Stimulated activated naive CD8-positive, alpha-beta T cell treated with anti-CD3 and anti-CD28 coated beads, Interleukin-15, Interleukin-2, amounts not matched to agents 100 ng/mL and 50 ng/mL, for 24 hours (primary cell): ENCODE results near the gene BICDL1.

Experiments used
- H3K27ac Mint-ChIP-seq: one replicate; pipeline ENCODE4 v1.8.0; 2021; ENCODE audit warnings: mild to moderate bottlenecking, mixed read lengths
- H3K27me3 Mint-ChIP-seq: one replicate; pipeline ENCODE4 v1.8.0; 2021; ENCODE audit warnings: mixed read lengths
- H3K36me3 Mint-ChIP-seq: one replicate; pipeline ENCODE4 v1.8.0; 2021; ENCODE audit warnings: low read depth, mixed read lengths
- H3K4me1 Mint-ChIP-seq: one replicate; pipeline ENCODE4 v1.8.0; 2021; ENCODE audit warnings: low read depth, mixed read lengths
- H3K4me3 Mint-ChIP-seq: one replicate; pipeline ENCODE4 v1.8.0; 2021; ENCODE audit warnings: mild to moderate bottlenecking, mixed read lengths
- H3K9me3 Mint-ChIP-seq: one replicate; pipeline ENCODE4 v1.8.0; 2021; ENCODE audit warnings: mixed read lengths

BICDL1 gene

GRCh38 chr12:120072472-120073249 is 83.6 kb downstream of the BICDL1 start:
- no peak overlapping the region for H3K4me3 Mint-ChIP-seq
- H3K27me3 Mint-ChIP-seq: no peaks in the 10 kb centered on the region
- no peaks in the 10 kb centered on the region for H3K9me3 Mint-ChIP-seq
- peaks cover 76% of the 10 kb centered on the region for H3K36me3 Mint-ChIP-seq
- no peak overlapping the region for H3K27ac Mint-ChIP-seq
- H3K4me1 Mint-ChIP-seq: peaks cover 13% of the 10 kb centered on the region

DNA sequence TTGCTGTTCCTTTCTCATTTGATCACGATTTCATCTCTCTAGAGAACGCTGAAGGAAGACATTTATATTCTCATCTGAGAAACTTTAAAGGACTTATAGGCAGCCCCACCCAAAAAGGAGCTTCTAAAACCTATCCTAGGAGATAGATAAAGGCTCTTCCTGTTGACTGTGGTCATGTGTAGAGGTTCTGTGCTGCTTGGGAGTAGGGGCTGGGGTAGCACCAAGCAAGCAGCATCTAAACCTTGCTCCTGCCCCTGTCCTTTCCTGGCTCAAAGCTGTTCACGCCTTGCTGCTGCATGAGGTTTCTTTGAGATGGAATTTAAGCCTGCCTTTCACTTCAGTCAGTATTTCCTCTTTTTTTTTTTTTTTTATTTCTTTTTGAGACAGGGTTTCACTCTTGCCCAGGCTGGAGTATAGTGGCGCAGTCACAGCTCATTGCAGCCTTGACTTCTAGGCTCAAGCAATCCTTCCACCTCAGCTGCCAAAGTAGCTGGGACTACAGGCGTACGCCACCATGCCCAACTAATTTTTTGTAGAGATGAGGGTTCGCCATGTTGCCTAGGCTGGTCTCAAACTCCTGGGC is 86.1 kb downstream of the BICDL1 start:
- no peaks in the 10 kb centered on the region for H3K27me3 Mint-ChIP-seq
- H3K36me3 Mint-ChIP-seq: peaks cover 75% of the 10 kb centered on the region
- no peak overlapping the region for H3K27ac Mint-ChIP-seq
- no peak overlapping the region for H3K4me3 Mint-ChIP-seq
- peaks cover 24% of the 10 kb centered on the region for H3K4me1 Mint-ChIP-seq
- no peaks in the 10 kb centered on the region for H3K9me3 Mint-ChIP-seq

DNA sequence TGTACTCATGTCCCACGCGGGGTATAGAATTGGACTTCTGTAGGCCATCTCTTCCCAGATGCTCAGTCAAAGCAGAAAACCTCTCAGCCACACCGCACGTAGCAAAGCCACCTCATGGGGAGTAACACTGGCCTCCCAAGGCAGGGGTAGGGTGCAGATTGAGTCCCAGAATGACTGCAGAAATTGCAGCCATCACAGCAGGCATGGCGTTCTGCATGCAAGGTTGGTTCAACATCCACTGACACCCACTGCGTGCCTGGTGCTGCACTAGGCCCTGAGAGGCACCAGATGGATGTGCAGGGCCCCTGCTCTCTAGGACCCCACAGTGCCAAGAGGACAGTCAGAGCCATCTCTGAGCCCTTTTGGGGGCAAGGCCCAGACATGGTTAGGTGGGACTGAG is 87.6 kb downstream of the BICDL1 start:
- H3K27me3 Mint-ChIP-seq: no peaks in the 10 kb centered on the region
- no peaks in the 10 kb centered on the region for H3K9me3 Mint-ChIP-seq
- no peak overlapping the region for H3K4me3 Mint-ChIP-seq
- no peak overlapping the region for H3K27ac Mint-ChIP-seq
- peaks cover 68% of the 10 kb centered on the region for H3K36me3 Mint-ChIP-seq
- H3K4me1 Mint-ChIP-seq: peaks cover 24% of the 10 kb centered on the region

DNA sequence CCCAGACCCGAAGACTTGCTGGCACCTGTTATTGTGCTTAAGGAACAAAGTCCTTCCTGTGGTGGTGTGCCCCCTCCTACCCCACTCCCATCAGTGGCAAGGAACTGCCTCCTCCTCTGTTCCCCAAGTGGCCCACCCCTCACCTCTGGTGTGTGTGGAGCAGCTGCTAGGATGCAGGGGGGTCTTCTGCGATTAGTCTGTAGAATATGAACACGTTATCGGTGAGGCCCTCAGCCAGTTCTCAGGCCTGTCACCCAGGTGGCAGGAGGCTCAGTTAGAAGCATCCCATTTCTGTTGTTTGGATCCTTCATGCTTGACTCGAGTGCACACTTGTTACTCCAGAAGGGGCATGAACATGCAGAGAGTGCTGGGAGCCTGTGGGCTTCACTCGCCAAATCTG is 88.2 kb downstream of the BICDL1 start:
- no peaks in the 10 kb centered on the region for H3K27me3 Mint-ChIP-seq
- no peak overlapping the region for H3K27ac Mint-ChIP-seq
- peaks cover 68% of the 10 kb centered on the region for H3K36me3 Mint-ChIP-seq
- no peak overlapping the region for H3K4me3 Mint-ChIP-seq
- no peaks in the 10 kb centered on the region for H3K9me3 Mint-ChIP-seq
- peaks cover 24% of the 10 kb centered on the region for H3K4me1 Mint-ChIP-seq

- Mint-ChIP-seq H3K9me3 (no peaks in the 10 kb centered on the region), H3K27ac (peak overlapping the region; percentile 48), H3K4me1 (peaks cover 24% of the 10 kb centered on the region), H3K4me3 (no peak overlapping the region), H3K36me3 (peaks cover 61% of the 10 kb centered on the region), H3K27me3 (no peaks in the 10 kb centered on the region)
Measured at GRCh38 chr12:120078868-120079267, 89.8 kb downstream of the BICDL1 start.

DNA sequence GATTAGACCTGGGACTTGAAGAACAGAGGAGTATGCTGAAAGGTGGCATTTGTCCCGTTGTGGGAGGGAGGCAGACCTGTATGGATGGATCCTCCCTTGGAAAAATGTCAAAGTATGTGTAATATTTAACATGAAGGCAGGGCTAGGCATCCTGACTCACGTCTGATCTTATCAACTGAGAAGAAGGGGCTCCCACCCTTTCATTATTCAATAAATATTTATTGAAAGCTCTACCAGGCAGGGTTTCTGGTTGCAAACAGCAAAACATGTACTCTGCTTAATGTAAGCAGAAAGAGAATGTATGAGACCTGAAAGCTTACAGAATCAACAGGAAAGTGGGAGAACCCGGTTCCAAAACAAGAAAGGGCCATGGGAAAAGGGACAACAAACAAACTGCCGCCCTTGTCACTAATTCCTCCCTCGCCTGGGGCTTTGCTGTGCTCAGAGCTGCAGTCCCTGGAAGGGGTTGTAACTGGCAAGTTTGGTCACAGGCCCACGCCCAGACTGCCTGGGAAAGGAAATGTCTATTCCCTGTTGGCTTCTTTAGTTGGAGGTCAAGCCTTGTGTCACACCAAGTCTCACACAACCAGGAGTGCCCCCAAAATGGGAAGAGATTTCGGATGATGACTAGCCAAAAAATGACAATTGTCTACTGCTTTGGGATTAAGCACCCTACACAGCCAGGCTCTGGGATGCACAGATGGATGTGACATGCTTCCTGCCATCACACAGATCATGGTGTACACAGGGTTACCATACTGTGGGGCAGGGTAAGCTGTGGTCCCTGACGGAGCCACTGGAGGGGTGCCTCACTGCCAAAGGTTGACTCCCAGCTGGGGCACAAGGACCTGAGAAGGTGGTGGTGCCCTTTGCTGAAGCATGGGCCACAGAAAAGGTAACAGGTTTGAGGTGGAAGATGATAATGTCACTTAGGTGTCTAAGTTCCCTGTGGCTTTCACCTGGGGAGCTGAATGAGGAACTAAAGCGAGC is 90.7 kb downstream of the BICDL1 start:
- Mint-ChIP-seq H3K27me3 (no peaks in the 10 kb centered on the region), H3K36me3 (peaks cover 61% of the 10 kb centered on the region), H3K4me3 (no peak overlapping the region), H3K27ac (peak overlapping the region; percentile 63), H3K4me1 (peaks cover 23% of the 10 kb centered on the region), H3K9me3 (no peaks in the 10 kb centered on the region)

DNA sequence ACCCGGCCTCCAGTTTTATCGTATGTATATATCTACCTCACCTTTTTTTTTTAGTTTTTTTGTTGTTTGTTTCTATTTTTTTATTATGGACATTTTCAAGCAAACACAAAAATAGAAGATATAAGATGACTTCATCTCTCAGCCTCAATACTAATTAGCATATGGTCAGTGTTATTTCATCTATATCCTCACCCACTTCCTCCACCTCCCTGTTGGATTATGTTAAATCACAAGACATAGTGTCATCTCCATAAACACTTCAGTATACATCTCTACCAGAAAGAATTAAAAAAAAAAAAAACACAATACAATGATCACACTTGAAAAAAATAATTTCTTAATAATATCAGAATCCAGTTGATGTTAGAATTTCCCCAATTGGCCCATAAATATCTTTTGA is 92.6 kb downstream of the BICDL1 start:
- peaks cover 38% of the 10 kb centered on the region for H3K4me1 Mint-ChIP-seq
- no peaks in the 10 kb centered on the region for H3K9me3 Mint-ChIP-seq
- peaks cover 62% of the 10 kb centered on the region for H3K36me3 Mint-ChIP-seq
- no peak overlapping the region for H3K27ac Mint-ChIP-seq
- no peaks in the 10 kb centered on the region for H3K27me3 Mint-ChIP-seq
- H3K4me3 Mint-ChIP-seq: no peak overlapping the region

DNA sequence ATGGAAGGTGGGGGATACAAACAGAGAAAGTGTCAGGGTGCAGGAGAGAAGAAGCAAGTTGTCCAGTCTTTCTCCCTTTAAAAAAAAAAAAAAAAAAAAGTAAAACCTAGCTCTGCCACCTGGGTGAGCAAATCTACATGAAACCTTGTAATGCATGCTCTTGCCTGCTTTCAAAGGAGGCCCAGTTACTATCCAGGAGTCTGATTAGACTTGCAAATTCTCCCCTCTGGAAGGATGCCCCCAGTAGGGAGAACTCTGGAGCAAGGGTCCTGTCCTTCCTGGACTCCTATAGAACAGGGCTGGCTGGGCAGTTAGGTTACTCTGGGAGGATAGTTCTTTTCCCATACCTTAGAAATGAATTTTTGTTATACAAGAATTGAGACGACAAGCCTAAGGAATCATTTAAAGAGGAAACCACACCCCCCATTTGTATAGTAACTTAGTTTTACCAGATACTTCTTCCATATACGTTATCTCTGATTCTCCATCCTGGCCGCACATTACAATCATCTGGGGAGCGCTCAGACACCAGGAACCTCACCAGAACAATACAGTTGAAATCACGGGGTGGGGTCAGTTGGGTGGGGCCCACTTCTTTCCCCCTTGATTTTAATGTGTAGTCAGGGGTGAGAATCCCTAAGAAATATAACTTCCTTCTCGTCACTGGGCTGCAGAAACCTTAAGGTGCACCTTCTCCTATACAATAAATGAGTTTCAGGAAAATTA is 97.0 kb downstream of the BICDL1 start:
- peaks cover 44% of the 10 kb centered on the region for H3K4me1 Mint-ChIP-seq
- no peaks in the 10 kb centered on the region for H3K27me3 Mint-ChIP-seq
- H3K36me3 Mint-ChIP-seq: peaks cover 56% of the 10 kb centered on the region
- no peaks in the 10 kb centered on the region for H3K9me3 Mint-ChIP-seq
- H3K27ac Mint-ChIP-seq: peak overlapping the region; percentile 87
- peak overlapping the region; percentile 71 for H3K4me3 Mint-ChIP-seq

DNA sequence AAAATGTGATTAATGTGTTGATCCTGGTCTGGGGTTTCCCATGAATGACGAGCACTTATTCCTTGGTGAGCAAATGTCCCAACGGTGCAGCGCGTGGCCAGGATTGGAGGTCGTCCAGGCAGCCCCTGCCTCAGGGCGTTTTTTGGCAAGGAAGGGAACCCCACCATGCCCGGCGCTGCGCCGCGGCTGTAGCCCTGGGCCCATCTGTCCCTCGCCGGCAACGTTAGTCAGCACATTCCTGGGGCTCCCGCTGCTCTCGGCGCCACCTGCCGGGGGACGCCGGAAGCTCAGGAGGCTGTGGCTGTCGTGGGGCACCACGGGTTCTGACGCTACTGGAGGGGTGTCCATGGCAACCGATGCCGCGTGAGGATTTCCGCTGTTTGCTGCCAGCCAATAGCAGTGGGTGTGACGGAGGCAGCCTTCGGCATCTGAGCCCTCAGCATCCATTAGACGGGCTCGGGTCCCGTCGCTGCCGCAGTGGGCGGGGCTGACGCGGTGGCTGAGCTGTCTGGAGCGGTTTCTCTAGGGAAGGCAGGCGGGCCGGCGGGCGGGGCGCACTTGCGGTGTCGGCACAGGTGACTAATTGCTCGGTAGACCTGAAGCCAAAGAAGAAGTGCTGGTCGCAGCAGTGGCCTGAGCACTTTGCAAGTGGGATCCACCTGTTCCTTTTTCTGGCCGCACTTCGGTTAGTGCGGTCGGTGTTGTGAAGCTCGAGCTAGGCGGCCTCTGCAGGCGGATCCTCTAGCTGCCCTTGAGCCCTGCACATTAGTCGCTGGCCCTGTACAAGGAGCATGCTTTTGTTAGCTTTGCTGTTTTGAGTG is 98.0 kb downstream of the BICDL1 start:
- peak overlapping the region; percentile 87 for H3K27ac Mint-ChIP-seq
- no peaks in the 10 kb centered on the region for H3K9me3 Mint-ChIP-seq
- H3K27me3 Mint-ChIP-seq: no peaks in the 10 kb centered on the region

GRCh38 chr12:120089105-120089504 is 100.1 kb downstream of the BICDL1 start:
- H3K27me3 Mint-ChIP-seq: no peaks in the 10 kb centered on the region
- no peak overlapping the region for H3K4me3 Mint-ChIP-seq
- H3K4me1 Mint-ChIP-seq: peaks cover 42% of the 10 kb centered on the region
- H3K36me3 Mint-ChIP-seq: peaks cover 52% of the 10 kb centered on the region
- H3K9me3 Mint-ChIP-seq: no peaks in the 10 kb centered on the region
- H3K27ac Mint-ChIP-seq: peak overlapping the region; percentile 29

More for the DNA sequence above, 98.0 kb downstream of the BICDL1 start:
- Mint-ChIP-seq H3K36me3 (peaks cover 59% of the 10 kb centered on the region), H3K4me3 (peak overlapping the region; percentile 71), H3K4me1 (peaks cover 44% of the 10 kb centered on the region)

GRCh38 chr12:120089796-120090195 is 100.8 kb downstream of the BICDL1 start:
- Mint-ChIP-seq H3K27ac (peak overlapping the region; percentile 29), H3K4me1 (peaks cover 35% of the 10 kb centered on the region), H3K27me3 (no peaks in the 10 kb centered on the region), H3K36me3 (peaks cover 45% of the 10 kb centered on the region), H3K9me3 (no peaks in the 10 kb centered on the region), H3K4me3 (no peak overlapping the region)

DNA sequence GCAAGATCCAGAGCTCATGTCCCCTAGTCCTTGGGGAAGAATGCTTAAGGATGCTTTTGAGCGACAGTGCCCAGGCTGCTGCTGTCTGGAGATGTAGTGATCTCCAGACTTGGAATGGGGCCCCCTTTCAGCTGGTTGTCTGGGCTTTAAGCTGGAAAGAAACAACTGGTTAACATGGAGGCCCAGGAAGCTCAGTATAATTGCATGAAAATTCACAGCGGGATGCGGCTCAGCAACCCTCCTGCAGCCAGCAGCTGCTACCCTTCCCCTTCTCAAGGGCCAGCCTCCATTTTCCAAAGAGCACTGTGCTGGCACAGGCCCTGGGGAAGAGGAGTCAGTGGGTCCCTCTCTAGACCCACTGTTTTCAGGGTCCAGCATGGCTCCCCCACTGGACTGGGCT is 101.2 kb downstream of the BICDL1 start:
- H3K36me3 Mint-ChIP-seq: peaks cover 41% of the 10 kb centered on the region
- H3K4me1 Mint-ChIP-seq: peaks cover 31% of the 10 kb centered on the region
- H3K27me3 Mint-ChIP-seq: no peaks in the 10 kb centered on the region
- no peak overlapping the region for H3K27ac Mint-ChIP-seq
- H3K9me3 Mint-ChIP-seq: no peaks in the 10 kb centered on the region
- H3K4me3 Mint-ChIP-seq: no peak overlapping the region

GRCh38 chr12:120090626-120091295 is 101.7 kb downstream of the BICDL1 start:
- peaks cover 25% of the 10 kb centered on the region for H3K4me1 Mint-ChIP-seq

More at GRCh38 chr12:120090626-120091295, 101.7 kb downstream of the BICDL1 start:
- no peak overlapping the region for H3K4me3 Mint-ChIP-seq
- no peaks in the 10 kb centered on the region for H3K9me3 Mint-ChIP-seq
- H3K36me3 Mint-ChIP-seq: peaks cover 35% of the 10 kb centered on the region
- no peaks in the 10 kb centered on the region for H3K27me3 Mint-ChIP-seq
- peak overlapping the region; percentile 21 for H3K27ac Mint-ChIP-seq
